GM10266 (cell line): ENCODE data around the gene CCDC88C.

Experiments used
- DNase-seq: peaks from one replicate; pipeline ENCODE4 v3.0.0; 2012; ENCODE audit errors: extremely low spot score
- CTCF ChIP-seq: IDR thresholded peaks from 2 replicates; pipeline ENCODE4 v1.5.1; 2012; ENCODE audit warnings: mild to moderate bottlenecking, low read depth; ENCODE audit not compliant: control insufficient read depth, insufficient read depth; ENCODE audit errors: missing control alignments

The CCDC88C gene

GRCh38 chr14:91255026-91255695 is 162.5 kb downstream of the CCDC88C start:
- no peak for TF ChIP-seq CTCF
- DNase-seq: no peak

GRCh38 chr14:91254461-91254860 is 163.2 kb downstream of the CCDC88C start:
- DNase-seq: no peak
- TF ChIP-seq CTCF: no peak

GRCh38 chr14:91253795-91254323 is 163.8 kb downstream of the CCDC88C start:
- no peak for DNase-seq
- no peak for TF ChIP-seq CTCF

GRCh38 chr14:91252871-91253794 is 164.5 kb downstream of the CCDC88C start:
- DNase-seq: peak; percentile 71
- peak; percentile 14 for TF ChIP-seq CTCF

GRCh38 chr14:91250912-91251311 is 166.7 kb downstream of the CCDC88C start:
- no peak for TF ChIP-seq CTCF
- no peak for DNase-seq

GRCh38 chr14:91249841-91250616 is 167.6 kb downstream of the CCDC88C start:
- TF ChIP-seq CTCF: peak; percentile 27
- DNase-seq: peak; percentile 81
